Activated T-helper 9 cell treated with anti-CD3 and anti-CD28 coated beads, Interleukin-2, amount 50 U/mL, for 16 hours (primary cell): Measurements from ENCODE around the gene BMPR1B.
"Not testable (repeated sequence)": the region's sequence is repeated elsewhere in the genome, so short reads cannot be mapped to it uniquely, and the experiment has no call there.

Source experiments
- DNase-seq: peaks from one replicate; pipeline ENCODE4 v3.0.0-alpha.2; 2020; ENCODE audit warnings: low read depth

Gene BMPR1B

GRCh38 chr4:95142932-95143331, 385.2 kb downstream of the BMPR1B start:
- no peak for DNase-seq

DNA sequence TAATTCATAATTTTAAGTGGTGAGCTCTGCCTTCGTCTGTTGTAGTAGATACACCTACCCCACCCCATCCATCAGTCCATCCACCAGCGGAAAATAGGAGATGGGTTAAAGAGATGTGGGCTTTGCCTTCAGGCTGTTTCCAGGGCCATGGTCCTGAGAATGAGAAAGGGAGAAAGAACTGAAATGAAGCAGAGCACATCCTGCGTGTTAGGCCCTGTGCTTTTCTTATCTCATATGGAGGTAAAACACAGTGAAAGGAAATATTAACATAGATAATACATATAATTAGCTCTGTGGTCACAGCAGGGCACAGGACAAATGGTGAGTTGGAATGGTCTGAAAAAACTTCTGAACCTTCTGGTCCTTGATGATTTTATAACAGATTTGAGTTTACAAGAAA, 393.5 kb downstream of the BMPR1B start:
- no peak for DNase-seq

GRCh38 chr4:95153182-95153581, 395.4 kb downstream of the BMPR1B start:
- DNase-seq = no peak

DNA sequence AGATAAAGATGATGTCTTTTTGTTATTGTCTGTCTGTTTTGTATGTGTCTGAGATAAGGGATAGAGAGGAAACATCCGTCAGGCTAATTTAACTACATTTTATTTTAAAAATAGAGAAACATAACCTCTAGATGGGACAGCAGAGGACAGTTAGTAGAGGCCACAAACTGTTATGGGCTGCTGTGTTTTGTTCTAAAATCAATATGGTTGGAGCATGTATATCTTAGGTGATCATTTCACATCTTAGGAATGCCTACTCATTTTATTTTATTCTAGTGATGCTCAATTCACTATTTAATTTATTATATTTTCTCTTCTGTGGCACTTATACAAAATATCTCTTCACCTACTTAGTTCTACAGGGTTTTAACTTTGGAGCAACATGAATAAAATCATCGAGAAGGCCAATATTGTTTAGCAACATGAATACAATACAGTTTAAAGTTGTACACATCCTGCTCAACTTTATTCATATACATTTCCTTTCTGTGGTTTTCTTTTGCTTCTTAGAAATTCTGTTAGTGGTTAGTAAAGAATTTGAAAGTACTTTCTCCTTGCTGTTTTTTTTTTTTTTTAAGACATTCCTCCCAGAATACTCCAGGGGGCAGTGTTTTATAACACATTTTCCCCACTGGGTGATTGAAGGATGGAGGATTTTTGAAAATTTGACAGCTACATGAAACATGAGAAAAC, 398.1 kb downstream of the BMPR1B start:
- no peak for DNase-seq

GRCh38 chr4:95156452-95156765, 398.7 kb downstream of the BMPR1B start:
- DNase-seq = no peak

GRCh38 chr4:95157596-95157995, 399.8 kb downstream of the BMPR1B start:
- no peak for DNase-seq

DNA sequence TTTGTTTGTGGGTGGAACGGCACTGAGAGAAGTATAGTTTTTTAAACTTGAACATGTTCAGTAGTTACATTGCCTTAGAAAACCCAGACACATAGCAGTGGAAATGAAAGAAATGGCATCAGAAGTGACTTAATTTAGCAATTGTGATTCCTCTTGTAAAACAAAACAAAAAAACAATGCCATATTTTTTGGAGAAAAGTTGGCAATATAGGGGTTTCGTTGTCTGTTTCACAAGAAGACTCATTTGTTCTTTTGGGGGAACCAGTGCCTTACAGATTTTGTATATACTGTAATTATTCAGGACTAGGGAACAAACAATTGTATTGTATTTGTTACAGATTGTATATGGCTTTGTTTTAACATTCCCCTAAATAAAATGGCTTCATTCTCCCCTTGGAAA, 400.3 kb downstream of the BMPR1B start:
- DNase-seq = no peak

GRCh38 chr4:95158626-95159025, 400.9 kb downstream of the BMPR1B start:
- no peak for DNase-seq

DNA sequence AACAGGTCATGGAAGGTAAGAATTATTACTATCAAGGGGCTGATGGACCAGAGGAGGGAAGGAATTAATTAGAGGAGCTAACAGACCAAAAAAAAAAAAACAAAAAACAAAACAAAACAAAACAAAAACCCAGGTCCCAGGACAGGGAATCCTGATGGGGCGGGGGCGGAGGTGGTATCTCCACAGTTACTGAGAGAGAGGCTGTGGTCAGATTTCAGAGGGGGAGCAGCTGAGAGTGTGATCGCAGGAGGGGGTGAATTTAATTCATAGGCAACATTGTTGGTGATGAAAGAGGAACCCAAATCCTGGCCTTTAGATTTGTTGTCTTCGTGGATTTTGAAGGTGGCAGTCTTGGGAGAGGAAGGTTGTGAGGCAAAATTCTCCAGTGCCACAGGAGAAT, 401.6 kb downstream of the BMPR1B start:
- DNase-seq = no peak

DNA sequence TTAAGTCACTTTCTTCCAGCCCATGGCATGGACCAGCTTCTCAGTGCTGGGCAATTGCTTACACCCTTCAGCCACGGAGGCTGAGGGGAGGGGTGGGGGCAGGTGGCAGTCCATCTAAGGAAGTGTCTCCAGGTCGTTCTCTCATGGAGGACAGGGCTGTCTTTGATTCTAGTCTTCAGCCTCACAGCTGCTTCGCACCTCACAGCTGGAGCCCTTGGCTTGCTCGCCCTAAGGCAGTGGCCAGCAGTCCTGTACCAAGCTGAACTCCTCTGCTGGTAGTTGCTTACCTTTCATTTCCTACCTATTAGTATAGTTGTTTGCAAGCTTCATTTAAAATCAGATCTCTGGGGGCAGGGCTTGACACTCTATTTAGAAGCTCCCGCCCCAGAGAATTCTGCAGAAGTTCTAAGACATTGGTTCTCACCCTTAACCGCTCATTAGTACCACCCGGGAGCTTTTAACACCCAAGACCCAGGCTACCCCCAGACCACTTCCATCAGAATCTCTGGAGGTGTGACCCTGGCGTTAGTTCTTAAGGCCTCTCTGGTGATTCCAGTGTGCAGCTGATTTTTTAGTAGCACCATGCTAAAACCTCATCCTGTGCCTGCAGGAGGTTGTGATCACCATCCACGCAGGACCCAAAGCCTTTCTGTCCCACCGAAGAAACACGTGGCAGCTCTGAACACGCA, 404.2 kb downstream of the BMPR1B start:
- DNase-seq = no peak

DNA sequence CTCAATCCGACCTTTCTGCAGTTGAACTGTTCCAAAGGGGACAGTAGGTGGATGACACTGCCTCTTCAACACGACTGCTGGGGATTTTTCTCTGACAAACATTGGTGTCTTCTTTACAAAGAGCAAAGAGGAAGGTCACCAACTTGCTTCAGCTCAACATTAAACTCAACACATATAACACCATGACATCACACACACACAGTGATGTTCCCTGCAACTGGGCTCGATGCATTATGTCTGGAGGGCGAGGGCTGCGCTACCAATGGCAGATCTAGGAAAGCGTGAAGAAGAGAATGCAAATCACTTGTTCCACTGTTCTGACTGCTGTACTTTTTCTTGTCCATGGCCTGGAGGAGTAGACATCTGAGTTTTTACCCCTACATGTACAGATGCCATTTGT, 405.1 kb downstream of the BMPR1B start:
- DNase-seq = no peak

- DNase-seq = no peak
These were observed 408.3 kb downstream of the BMPR1B start for GRCh38 chr4:95165926-95166524.

- DNase-seq = no peak
These were observed 410.1 kb downstream of the BMPR1B start for GRCh38 chr4:95167805-95168204.

DNA sequence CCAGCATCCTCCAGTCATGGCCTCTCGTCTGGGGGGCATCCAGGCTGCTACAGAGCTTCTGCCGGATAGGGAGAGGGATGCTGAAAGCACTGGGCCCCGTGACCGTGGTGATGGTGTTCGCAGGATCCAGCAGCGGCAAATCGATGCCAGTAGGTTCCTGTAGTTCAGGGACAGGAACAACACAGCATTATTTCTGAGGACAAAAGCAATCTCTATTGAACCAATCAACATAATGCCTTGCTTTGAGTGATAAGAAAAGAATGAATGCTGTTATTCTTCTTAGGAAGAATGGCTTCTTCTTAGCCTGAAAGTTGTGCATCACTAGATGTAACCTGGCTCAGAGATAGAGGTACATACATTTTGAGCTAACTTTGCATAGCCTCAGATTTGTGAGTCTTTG, 412.4 kb downstream of the BMPR1B start:
- DNase-seq = no peak

- not testable (repeated sequence) for DNase-seq
These were observed 413.6 kb downstream of the BMPR1B start for GRCh38 chr4:95171377-95171776.

GRCh38 chr4:95178938-95179337, 421.2 kb downstream of the BMPR1B start:
- no peak for DNase-seq

DNA sequence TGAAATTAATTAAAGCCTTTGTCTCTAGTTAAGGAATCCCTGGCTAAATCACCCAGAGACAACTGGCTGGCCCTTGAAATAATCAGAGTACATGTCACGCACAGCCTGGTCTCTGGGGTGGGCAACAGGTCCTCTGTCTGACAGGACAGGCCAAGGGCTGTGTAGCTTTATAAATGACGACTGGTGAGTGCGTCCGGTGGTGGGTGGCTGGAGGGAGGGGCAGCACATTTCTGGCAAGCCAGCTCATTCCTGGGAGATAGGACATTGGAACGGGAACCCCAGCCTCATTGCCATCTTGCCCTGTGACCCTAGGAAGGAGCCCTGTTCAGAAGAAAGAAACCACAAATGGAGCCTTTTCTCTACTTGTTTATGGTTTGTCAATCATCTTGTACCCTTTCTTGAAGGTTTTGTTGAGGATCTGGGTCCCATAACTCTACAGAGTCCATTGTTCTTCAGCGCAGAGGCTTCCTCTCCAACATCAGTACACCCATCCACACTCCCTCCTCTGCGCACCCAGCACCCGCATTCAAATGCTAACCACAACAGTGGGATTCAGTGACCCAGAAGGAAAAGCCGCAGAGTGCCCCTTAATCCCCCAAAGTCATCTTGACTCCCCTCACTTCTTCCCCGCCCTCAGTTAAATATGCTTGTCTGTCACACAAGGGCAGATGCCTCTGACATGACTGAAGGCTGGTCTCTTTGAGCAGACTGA, 422.9 kb downstream of the BMPR1B start:
- no peak for DNase-seq

GRCh38 chr4:95181243-95181995, 423.7 kb downstream of the BMPR1B start:
- DNase-seq = no peak

DNA sequence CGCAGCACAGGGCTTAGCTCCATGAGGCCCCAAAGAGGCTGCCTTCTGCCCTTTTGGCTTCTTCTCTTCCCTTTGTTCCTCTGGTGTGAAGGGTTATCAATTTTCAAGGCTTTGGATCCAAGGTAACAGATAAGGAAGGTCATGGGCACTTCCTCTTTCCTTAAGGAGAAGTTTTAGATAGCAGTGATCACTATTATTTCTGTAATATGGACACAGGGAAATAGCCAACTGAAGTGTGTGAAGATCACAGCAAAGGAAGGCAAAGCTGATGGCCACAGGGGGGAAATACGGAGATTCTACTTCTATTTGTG, 424.2 kb downstream of the BMPR1B start:
- no peak for DNase-seq

DNA sequence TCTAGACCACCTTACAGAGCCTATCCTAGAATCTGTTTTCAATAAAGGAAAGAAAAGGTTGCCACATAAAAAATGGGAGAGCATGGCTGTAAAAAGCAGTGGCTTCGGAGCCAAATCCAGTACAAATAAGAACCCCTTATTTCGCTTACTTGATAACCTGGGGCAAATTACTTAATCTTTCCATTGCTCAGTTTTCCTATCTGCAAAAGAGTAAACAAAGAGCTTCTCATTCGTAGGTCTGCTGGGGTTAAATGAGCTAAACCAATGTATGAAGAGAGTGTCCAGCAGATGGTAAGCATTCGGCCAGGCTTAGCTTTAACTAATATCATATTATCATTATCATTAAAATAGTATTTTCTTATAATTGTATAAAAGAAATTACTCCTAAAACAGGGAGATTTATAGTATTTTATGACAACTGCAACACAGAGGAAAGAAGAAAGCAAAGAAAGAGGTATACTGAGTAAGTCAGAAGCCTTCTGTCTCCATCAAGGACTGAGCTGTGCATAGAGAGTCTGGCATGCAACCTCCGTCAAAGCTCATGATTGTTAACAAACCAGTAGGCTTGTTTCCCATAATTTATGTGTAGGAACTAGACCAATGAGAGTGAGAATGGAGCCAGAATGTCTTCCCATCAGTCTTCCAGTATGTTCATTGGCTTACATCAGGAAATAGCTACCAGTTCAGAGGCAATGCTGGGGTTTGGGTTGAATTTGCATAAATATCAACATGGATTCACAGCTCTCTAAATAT, 426.1 kb downstream of the BMPR1B start:
- DNase-seq = no peak

DNA sequence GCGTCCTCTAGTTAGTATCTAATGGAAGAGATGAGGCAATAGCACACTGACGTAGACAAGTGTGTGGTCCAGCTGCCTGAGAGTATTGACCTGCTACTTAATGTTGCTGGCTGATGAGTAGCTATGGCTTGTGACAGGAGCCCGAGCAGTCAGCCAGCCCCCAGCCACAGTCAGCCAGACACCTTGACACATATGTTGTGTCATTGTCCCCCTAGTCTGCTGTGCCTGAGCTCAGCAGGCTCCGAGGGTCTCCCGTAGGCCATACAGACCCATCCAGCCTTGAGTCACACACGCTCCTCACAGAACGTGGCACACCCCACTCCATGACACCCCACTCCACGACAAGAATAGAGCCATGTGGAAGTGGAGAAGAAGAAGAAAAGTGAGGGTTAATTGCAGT, 428.9 kb downstream of the BMPR1B start:
- no peak for DNase-seq
